ENCODE data around the gene OLA1. TPM values are rescaled to one million over a fixed set of nuclear protein-coding genes. Genes with fewer than 3 reads are reported as not detected.

OLA1 gene
- polyA plus RNA-seq, 1 donor (not counting 4 experiments of a cell fraction or from before 2014, with no cell fraction given), result 217 TPM

- H3K9me3 ChIP-seq (ENCODE audit: control insufficient read depth, low read depth, low read length), result no peaks in the 10 kb centered on the region
- no peaks in the 10 kb centered on the region for H3K79me2 ChIP-seq (ENCODE audit: control insufficient read depth, insufficient read depth, low read length)
- no peak overlapping the region for H2AFZ ChIP-seq (ENCODE audit: control insufficient read depth, low read length)
- dilution Hi-C loops (cut with MboI; ENCODE audit: extremely low pct_ligation_motif_present, low sequenced_read_pairs), result no loop called here
- H3K4me3 ChIP-seq (ENCODE audit: control insufficient read depth in 2 of 3, extremely low read depth in 1 of 3, insufficient read depth in 2 of 3, low read depth in 1 of 3, low read length in 3 of 3), result no peak overlapping the region
- H3K27me3 ChIP-seq (ENCODE audit: control insufficient read depth, extremely low read depth, insufficient read depth, low read length), result no peaks in the 10 kb centered on the region
- no peak for TF ChIP-seq CTCF (optimal IDR thresholded peaks at IDR 0.05 in 1 of 3, IDR thresholded peaks at IDR 0.05 in 1 of 3, conservative IDR thresholded peaks at IDR 0.05 in 1 of 3; ENCODE audit: extremely low read depth in 1 of 3, insufficient read depth in 2 of 3, low read length in 3 of 3)
- no peak for TF ChIP-seq EZH2 (IDR thresholded peaks at IDR 0.05; ENCODE audit: low read length)
- no peaks in the 10 kb centered on the region for H4K20me1 ChIP-seq (ENCODE audit: control insufficient read depth, extremely low read depth, insufficient read depth, low read length)
- DNase-seq (ENCODE audit: low read depth, low spot score) (no peak), FAIRE-seq (no peak)
- no peak overlapping the region for H3K4me2 ChIP-seq (ENCODE audit: control insufficient read depth, extremely low read depth, insufficient read depth, low read depth, low read length)
- H3K27ac ChIP-seq (ENCODE audit: control insufficient read depth, insufficient read depth, low read length), result peak overlapping the region; percentile 75
- H3K9ac ChIP-seq (ENCODE audit: control insufficient read depth, extremely low read depth, insufficient read depth, low read length), result no peak overlapping the region
- no peaks in the 10 kb centered on the region for H3K9me1 ChIP-seq (ENCODE audit: control insufficient read depth, extremely low read depth, insufficient read depth, low read length)
- no peaks in the 10 kb centered on the region for H3K36me3 ChIP-seq (ENCODE audit: control insufficient read depth in 2 of 2, extremely low read depth in 1 of 2, insufficient read depth in 2 of 2, low read length in 2 of 2)
- H3K4me1 ChIP-seq (ENCODE audit: control insufficient read depth, extremely low read depth, insufficient read depth, low read length), result peaks cover 29% of the 10 kb centered on the region
Measured at GRCh38 chr2:174058456-174058855, 189.9 kb downstream of the OLA1 start.

GRCh38 chr2:174058026-174058425 is 190.3 kb downstream of the OLA1 start:
- Histone ChIP-seq H2AFZ (ENCODE audit: control insufficient read depth, low read length) (no peak overlapping the region), H4K20me1 (ENCODE audit: control insufficient read depth, extremely low read depth, insufficient read depth, low read length) (no peaks in the 10 kb centered on the region), H3K9ac (ENCODE audit: control insufficient read depth, extremely low read depth, insufficient read depth, low read length) (no peak overlapping the region), H3K4me2 (ENCODE audit: control insufficient read depth, extremely low read depth, insufficient read depth, low read depth, low read length) (no peak overlapping the region), H3K27ac (ENCODE audit: control insufficient read depth, insufficient read depth, low read length) (no peak overlapping the region), H3K36me3 (ENCODE audit: control insufficient read depth in 2 of 2, extremely low read depth in 1 of 2, insufficient read depth in 2 of 2, low read length in 2 of 2) (no peaks in the 10 kb centered on the region), H3K27me3 (ENCODE audit: control insufficient read depth, extremely low read depth, insufficient read depth, low read length) (no peaks in the 10 kb centered on the region), H3K9me1 (ENCODE audit: control insufficient read depth, extremely low read depth, insufficient read depth, low read length) (no peaks in the 10 kb centered on the region), H3K4me1 (ENCODE audit: control insufficient read depth, extremely low read depth, insufficient read depth, low read length) (peaks cover 32% of the 10 kb centered on the region), H3K9me3 (ENCODE audit: control insufficient read depth, low read depth, low read length) (no peaks in the 10 kb centered on the region), H3K4me3 (ENCODE audit: control insufficient read depth in 2 of 3, extremely low read depth in 1 of 3, insufficient read depth in 2 of 3, low read depth in 1 of 3, low read length in 3 of 3) (no peak overlapping the region), H3K79me2 (ENCODE audit: control insufficient read depth, insufficient read depth, low read length) (no peaks in the 10 kb centered on the region)
- TF ChIP-seq CTCF (optimal IDR thresholded peaks at IDR 0.05 in 1 of 3, IDR thresholded peaks at IDR 0.05 in 1 of 3, conservative IDR thresholded peaks at IDR 0.05 in 1 of 3; ENCODE audit: extremely low read depth in 1 of 3, insufficient read depth in 2 of 3, low read length in 3 of 3) (no peak), EZH2 (IDR thresholded peaks at IDR 0.05; ENCODE audit: low read length) (no peak)
- no peak for DNase-seq (ENCODE audit: low read depth, low spot score)
- dilution Hi-C loops (cut with MboI; ENCODE audit: extremely low pct_ligation_motif_present, low sequenced_read_pairs), result no loop called here
- no peak for FAIRE-seq

All from keratinocyte (primary cell).